ENCODE results near the gene NPTXR.
"Not testable (repeated sequence)": the region's sequence is repeated elsewhere in the genome, so short reads cannot be mapped to it uniquely, and the experiment has no call there.

Gene NPTXR

DNA sequence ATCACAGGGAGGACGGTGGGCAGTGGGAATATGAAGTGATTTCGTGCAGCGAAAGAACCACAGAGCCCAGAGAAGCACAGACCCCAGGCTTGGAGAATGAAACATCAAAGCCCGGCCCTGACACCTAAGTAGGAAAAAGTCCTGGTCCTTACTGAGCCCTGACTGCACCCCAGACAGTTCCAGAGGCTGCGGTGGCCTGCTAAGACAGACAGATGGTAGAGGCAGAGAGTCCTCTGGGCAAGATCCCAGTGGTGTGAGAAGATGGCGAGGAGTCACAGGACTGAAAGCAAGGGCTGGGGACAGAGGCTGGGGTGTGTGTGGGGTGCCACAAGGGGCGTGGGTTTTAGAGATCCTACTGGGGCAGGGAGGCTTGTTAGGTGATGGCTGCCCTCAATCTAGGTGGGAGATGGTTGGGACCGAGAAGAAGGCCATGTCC is 24.5 kb upstream of the NPTXR start:
- DNase-seq, result no peak

DNA sequence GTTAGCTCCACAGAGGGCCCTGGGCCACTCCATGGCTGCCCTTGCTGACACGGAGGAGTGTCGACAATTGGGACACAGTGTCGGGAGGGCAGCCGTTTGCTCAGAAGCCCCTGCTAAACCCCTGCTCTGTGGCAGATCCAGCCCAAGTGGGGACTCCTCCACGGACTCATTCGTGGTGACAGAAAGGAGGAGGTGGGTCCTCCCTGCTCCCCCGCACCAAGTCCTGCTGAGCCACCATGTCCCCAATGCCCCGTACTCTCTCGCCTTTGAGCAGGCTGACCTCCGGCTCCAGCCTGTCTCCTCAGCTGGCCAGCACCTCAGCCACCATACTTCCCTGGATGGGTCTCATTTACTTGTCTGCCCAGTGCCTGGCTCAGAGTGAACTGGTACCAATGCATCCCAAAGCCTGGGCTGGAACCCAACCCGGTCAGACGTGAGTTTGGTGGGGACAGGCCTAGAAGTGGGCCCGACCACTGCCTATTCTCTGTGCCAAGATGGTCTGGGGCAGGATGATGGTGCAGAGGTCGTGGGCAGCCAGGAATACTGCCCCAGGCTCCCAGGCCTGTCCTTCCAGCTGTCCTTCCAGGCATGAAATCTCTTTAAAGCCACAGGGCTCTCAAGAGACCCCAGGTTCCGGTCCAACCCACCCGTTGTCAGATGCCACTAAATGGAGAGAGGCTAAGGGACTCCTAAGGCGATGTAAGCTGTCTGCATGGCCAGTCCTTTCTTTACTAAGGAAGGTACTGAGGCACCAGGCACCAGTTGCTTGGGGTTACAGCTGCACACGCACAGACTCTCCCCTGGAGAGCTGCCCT is 23.9 kb upstream of the NPTXR start:
- DNase-seq, result no peak

DNA sequence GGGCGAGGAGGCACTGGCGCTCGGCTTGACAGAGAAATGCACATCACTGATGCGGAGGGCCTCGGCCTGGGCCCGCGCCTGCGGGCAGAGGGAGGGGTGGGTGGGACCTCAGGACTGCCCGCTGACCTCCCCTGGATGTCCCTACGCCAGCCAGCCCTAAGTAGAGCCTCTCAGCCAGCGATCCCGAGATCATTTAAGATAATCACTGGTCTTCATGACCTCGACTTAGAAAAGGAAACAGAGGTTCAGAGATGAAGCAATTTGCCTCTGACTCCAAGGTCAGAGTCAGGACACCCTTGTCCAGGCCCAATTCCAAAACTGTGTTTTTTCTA is 23.3 kb upstream of the NPTXR start:
- DNase-seq, result no peak

DNA sequence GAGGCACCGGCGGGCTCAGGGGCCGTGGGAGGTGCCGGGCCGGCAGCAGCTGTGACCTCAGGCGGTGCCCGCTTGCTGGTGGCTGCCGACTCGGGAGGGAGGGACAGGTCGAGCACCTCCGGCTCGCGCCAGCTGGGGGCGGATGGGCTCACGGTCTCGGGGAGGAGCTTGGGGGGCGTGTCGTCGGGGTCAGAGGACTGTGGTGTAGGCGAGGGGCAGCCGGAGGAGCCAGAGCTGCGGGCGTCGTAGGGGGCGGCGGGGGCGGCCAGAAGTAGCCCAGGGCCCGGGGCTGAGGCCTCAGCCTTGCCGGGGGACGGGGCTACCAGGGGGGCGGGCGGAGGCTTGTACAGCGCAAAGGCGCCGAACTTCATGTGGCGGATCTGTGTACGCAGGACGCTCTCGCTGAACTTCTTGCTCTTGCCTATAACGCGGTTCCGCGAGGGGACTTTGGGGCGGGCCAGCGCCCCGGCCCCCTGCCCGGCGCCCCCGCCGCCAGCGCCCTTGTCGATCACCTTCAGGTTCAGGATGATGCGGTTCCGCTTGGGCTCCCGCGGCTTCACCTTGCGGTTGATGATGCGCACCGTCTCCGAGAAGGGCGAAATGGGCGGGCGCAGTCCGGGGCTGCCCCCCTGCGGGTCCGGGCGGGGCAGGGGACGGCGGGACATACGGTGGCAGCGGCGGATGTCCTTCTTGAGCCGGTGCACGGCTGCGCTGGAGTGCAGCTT is 22.7 kb upstream of the NPTXR start:
- DNase-seq, result no peak

DNA sequence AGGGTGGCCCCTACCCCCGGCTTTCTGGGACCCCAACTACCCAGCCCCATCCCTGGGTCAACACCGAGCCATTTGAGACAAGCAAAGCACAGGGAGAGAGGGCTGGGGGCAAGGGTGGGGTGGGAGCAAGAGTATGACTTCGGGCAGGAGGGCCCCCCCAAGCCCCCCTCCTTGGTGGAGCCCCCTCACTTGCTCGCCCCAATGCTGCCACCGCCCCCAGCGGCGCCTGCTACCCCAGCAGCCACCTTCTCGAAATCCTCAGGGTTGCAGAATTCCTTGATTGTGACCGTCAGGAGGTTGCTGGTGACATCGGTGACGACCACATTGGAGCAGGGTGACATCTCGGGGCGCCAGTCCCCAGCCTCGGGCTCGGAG is 22.2 kb upstream of the NPTXR start:
- DNase-seq, result no peak

DNA sequence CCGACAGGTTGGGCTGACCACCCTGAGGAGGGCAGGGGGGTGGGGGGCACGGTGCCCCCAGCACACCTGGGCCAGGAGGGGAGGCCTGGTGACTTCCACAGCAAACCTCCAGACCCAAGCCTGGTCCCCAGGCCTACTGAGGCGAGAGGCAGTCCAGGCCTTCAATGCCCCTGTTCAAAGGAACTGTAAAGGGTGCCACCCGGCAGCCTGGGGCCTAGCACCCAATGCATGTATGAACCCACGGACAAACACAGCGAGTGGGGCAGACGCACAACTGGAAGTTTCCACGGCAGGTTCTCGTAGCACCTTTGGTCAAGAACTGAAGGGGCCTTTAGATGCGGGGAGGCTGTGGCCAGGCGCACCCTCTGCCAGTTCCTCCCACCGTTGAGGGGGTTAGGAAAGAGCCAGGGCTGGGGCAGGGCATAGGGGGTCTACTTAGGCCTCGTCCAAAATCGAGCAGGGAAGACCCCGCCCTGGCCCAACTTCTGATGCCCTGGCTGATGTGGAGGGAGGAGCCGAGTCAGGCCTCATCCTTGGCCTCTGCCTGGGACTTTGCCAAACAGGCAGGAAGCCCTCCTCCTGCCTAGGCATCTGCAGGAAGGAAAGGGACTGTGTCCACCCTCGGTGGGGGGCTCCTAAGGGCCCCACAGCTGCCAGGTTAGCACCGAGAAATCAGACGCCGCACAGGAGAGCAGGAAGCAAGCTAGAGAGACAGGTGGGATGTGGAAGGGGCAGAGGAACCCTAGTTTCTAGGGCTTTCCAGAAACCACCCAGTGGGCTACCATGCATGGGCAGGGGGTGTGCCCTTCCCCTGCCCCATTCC is 21.6 kb upstream of the NPTXR start:
- no peak for DNase-seq

DNA sequence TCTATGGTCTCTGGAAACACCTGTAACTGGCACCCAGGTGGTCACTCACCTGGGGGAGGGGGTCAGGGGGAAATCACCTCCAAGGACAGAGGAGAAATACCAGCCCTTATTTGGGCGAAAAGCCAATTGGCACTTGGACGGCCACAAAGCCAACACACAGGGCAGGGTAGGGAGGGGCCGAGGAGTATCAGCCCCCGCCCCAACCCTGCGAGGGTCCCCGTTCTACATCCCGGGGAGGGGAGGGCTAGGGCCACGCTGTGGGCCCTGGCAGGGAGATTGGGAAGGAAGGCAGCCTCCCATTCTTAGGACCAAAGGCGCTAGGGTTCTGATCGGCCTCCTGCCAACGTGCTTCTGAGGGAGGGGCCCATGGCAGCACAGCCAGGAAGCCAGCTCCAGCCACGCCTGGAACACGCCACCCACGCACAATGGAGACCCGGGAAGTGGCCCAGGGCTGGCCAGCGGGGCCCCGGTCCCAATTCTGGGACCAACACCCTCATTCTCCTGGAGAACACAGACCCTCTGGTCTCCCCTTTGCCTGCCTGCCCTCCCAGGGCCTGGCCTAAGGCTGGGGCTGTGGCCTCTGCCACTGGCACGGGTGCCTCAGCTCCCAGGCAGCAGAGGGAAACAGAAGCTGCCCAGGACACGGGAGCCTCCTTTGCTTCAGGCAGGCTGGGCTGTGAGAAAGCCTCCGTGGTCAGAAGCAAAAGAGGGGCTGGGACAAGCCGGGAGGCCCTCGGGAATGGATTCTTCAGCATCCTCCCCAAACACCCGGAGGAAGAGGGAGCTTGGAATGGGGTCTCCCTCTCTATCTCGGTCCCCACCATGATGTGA is 20.7 kb upstream of the NPTXR start:
- DNase-seq, result no peak

DNA sequence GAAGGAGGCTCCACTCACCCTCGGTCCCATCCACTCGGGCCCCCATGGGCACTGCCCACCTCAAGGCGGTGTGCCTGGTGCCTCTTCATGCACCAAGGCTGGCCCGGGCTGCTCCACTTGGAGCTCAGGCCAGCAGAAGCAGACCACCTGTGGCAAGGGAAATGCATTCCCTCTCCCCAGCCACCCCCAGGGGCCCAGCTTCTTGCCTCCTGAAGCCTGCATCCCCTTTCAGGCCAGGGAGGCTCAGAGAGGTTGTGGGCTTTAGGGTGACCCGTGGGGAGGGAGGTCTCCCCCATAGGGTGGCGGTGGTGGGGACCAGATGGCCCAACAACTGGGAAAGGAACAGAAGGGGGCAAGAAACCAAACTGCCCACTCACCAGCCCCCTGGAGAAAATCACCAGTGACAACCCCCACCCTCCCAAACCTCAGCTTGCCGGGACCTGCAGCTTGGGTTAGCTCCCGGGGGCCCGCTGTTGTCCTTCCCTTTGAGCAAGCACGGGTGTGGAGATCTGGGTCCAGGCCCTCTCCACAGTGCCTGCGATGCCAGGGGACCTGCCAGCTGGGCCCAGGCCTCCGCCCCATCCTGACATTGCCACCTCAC is 19.8 kb upstream of the NPTXR start:
- no peak for DNase-seq

DNA sequence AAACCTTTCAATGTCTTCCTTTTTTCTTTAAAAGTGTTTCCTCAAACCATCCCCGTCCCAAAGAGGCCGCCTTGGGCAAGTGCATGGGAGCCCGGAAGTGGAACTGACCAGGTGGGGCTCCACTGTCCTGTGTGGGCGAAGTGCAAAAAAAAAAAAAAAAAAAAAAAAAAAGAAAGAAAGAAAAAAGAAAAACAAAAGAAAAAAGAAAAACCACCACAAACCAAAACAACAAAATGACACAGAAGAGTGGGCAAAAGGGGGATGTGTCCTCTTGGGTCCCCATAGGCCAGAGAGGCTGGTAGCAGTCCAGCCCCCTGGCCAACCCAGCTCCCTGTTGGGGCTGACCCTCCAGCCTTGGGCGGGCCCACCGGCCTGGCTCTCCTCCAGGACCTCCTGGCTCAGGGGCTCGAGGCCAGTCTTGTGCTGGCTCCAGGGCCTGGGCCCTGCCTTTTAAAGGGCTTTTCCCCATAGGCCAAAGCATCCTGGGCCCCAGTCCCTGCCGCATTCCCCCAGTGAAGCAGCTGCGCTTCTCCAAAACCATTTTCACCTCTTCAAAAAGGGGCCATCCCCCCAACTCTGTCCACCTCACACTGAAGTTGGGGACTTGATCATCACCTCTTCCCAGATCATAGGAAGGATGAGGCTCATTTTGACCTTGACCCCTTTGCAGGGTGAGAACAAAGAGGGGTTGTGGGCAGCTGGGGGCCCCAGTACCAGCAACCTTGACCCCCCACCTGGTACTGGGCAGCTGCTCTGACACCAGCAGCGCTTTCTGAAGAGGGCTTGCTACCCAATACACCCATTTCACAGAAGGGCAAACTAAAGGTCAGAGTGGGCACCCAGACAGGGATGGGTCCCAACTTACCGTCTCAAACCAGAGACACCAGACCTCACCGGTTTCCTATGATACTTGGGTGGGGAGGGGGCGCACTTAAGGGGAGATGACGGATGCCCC is 18.8 kb upstream of the NPTXR start:
- no peak for DNase-seq

DNA sequence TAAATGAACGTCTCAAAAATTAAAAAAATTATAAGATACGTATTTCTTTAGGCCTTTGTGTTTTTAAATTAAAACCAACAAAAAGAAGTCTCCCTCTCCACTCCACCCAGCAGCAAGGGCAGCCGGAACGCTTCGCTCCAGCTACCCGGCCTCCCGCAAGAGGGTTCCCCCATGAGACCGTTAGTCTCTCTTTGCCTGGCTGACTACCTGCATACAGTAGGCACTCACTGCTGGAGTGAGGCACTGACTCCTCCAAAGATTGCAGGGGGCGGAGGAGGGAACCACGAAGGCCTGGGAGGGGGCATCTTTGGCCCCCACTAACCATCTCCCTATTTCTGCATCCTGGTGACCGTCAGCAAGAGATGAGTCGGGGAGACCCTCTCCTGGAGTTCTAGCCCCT is 18.1 kb upstream of the NPTXR start:
- no peak for DNase-seq

DNA sequence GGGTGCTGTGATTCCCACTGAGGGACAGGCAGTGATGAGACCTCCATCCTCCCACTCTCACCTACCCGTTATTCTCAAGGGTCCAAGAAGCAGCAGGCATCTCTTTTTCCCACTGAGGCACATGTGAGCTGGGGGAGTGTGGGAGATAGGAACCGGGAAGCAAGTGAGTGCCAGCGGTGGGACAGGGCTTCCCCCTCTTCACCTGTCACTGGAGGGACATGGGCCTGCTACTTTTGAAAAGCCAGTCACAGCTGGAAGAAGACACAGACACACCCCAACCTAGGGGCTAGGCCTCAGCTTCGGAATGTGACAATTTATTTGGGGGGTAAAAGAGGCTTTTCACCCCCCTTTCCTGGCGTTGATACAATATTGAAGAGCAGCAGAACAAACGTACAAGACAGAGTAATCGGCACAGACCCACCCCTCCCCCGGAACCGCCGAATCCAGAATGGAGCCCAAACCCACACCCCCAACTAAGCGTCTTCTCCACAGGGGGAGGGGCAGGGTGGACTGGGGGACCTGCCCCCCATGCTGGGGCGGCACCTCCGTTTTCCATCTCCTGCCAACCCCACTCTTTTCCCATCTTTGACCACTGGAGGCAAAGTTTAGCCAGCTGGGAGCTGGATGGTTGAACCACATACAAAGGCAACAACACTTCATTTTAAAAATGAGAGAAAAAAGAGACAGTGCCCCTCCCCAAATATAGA is 17.5 kb upstream of the NPTXR start:
- no peak for DNase-seq

DNA sequence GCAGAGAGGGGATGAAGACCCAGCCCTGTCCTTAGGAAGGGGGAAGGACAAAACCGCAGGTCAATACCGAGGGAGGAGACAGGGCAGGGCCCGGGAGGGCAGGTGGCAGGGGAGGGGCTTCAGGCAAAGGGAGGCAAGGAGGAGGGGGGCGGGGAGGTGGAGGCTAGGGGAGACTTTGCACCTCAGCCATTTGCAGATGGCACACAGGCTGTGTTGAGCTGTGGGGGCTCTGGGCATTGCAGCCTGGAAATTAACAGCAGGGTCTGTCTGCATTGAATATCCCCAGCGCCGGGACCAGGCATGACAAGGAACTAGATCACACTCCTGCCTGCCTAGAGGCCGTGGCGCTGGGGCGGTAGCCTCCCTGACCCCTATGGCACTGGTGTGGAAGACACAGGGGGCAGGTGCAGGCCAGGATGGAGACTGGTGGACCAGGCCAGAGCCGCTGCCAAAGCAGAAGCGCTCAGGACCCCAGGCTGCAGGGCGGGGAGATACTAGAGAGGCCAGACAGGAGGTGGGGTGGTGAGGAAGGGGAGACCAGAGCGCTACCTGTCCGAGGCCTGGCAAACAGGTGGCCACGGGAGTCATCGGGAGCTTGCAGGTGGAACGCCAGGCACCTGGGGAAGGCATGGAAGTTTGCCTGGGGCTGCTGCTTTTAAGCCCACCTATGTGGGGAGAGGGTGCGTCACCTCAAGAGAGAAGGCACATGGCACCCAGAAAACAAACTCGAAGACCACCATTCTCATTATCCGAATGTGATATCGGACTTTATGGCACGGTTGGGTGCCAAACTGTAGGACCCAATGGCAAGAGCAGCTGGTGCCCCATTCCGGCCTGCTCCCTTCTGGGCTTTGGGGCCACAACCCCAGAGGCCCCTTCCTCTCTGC is 16.7 kb upstream of the NPTXR start:
- no peak for DNase-seq

DNA sequence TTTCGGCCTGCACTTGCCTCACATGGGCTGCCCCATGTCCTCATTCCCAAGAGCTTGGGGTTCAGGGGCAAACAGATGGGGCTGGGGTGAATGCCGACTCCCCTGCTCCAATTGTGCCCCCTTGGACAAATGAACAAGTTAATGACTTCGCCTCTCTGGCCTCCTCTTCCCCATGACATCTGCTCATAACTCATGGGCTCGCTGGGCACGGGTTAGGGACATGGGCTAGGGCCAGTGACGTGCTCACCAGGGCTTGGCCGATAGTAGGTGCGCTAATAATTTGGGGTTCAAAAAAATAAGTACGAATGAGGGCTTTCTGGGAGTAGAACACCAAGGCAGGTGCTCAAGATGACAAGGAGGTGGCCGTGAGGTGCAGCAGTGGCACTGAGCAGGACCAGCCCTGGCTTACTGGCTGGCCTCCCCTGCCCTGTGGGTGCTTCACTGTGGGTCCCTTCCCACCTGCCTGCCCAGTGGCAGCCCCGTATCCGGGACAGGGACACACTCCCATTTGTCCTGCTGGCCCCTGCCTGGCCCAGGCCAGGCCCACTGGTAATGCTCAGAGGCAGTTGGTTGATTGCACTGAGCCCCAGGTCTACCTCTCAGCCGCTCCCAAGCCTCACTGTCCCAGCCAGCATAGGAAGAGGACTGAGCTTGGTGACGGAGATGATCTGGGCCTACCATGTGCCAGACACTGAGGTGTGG is 15.9 kb upstream of the NPTXR start:
- DNase-seq, result no peak

DNA sequence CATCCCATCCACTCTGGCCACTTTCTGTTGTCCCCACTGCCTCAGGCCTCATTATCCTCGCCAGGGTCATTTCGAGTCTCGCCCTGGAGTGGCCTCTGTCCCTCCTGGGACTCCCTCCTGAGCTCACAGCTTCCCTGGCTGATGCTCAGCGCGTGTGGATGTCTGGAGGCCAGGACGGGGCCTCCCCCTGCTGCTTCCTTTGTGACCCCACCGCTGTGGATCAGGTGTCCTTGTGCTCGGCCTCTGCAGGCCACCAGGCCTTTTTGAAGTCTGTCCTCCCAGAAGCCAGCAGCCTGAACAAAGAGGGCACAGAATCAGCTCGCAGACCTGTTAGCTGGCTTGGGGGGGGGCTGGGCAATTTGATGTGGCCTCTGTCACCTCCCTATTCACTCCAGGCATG is 14.7 kb upstream of the NPTXR start:
- DNase-seq, result no peak

DNA sequence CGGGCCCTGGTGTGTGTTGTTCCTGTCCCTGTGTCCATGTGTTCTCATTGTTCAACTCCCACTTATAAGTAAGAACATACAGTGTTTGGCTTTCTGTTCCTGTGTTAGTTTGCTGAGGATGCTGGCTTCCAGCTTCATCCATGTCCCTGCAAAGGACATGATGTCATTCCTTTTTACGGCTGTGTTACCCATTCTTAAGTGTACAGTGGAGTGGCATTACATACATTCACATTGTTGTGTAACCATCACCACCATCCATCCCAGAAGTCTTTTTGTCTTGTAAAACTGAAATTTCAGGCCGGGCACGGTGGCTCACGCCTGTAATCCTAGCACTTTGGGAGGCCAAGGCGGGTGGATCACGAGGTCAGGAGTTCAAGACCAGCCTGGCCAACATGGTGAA is 10.6 kb upstream of the NPTXR start:
- DNase-seq, result not testable (repeated sequence)

DNA sequence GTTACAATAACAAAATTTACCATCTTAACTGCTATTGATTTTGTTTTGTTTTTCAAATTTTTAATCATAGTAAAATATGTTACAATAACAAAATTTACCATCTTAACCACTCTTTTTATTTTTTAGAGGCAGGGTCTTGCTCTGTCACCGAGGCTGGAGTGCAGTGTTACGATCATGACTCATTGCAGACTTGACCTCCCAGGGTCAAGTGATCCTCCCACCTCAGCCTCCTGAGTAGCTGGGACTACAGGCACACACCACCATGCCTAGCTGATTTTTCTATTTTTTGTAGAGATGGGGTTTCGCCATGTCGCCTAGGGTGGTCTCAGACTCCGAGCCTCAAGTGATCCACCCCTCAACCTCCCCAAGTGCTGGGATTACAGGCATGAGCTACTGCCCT is 10.1 kb upstream of the NPTXR start:
- not testable (repeated sequence) for DNase-seq

DNA sequence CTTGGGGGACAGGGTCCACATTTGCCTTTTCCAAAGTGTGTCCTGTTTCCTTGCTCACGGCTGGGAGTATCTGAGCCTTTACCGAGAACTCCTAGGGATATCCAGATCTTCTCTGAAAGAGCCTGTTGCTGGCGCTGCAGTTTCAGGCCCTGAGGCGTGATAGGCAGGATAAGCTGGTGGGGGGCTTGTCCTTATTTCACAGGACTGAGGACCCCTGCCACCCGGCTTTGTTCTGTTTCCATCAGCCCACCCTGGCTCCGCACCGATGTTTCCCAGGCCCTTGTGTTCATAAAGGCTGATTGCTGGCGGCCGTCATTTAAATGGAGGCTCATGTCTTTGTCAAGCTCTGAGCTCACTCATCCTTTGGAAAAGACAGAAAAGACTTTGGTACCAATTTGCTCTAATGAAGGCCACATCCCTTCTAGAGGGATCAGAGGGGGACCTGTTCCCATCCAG is 9.4 kb upstream of the NPTXR start:
- no peak for DNase-seq

DNA sequence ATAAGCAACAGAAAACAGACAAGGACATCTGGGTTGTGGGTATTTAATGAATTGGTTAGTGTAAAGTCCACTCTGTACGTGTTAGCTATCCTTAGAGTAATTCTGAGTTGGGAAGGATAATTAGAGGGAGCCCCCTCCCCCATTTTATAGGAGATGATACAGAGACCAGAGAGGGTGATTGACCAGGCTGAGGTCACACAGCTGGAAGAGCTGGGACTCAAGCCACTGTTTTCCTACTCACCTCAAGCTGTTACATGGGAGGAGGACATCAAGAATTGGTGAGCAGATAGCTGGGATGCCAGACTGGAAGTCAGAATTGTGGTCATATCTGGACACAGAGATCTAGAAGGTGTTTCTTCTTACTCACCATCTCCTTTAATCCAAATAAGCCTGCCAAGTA is 8.7 kb upstream of the NPTXR start:
- DNase-seq, result no peak
